ENCODE results near the gene PHYH.

The PHYH gene

DNA sequence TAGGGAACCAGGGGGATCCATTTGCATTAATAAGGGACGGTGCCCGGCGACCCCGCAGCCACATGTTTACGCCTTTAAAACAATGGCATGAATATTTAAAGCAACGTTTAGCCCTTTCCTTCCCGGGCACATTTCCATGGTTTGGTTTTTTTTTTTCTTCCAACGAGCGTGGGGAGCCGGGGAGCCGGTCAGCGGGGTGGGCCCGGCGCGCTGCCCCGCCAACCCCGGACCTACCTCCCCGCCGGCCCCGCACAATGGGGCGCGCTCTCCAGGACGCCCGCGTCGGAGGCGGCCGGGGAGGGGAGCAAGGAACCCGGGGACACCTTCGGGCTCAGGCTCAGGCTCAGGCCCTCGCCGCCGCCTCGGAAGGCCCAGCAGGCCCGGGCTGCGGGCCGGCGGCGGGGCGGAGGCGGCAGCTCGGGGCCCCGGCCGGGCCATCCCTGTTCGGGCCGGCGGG, 47.2 kb upstream of the PHYH start:
- Histone ChIP-seq H2AK5ac (ENCODE audit: low read length, severe bottlenecking) (no peak overlapping the region), H3K9me3 (ENCODE audit: control insufficient read depth, low read length) (no peaks in the 10 kb centered on the region), H3K4me1 (ENCODE audit: control insufficient read depth, insufficient read depth, low read depth, low read length) (peaks cover 9% of the 10 kb centered on the region), H3K14ac (ENCODE audit: low read length in 2 of 2) (peak overlapping the region; percentile 64 to 74), H2BK12ac (ENCODE audit: low read length in 2 of 2) (no peak overlapping the region), H2BK15ac (ENCODE audit: low read depth, poor library complexity, severe bottlenecking) (peak overlapping the region; percentile 97), H2BK120ac (ENCODE audit: low read depth, low read length) (peak overlapping the region; percentile 95), H2AFZ (ENCODE audit: low read depth, low read length) (peak overlapping the region; percentile 79), H3K27ac (ENCODE audit: low read length, poor library complexity, severe bottlenecking) (no peak overlapping the region), H3K9ac (ENCODE audit: low read length) (peak overlapping the region; percentile 96), H3K4ac (ENCODE audit: low read depth in 1 of 2, low read length in 2 of 2) (peak overlapping the region; percentile 77 to 90), H4K8ac (ENCODE audit: low read length) (peak overlapping the region; percentile 73), H3K27me3 (ENCODE audit: control insufficient read depth in 1 of 2, insufficient read depth in 1 of 2, low read length in 2 of 2) (peaks cover 10 to 17% of the 10 kb centered on the region in 2 experiments), H3K79me1 (replicated peaks; ENCODE audit: low read length, poor library complexity, severe bottlenecking) (peaks cover 12% of the 10 kb centered on the region), H2BK5ac (ENCODE audit: low read depth, low read length, poor library complexity, severe bottlenecking) (no peak overlapping the region), H4K91ac (ENCODE audit: low read length) (peak overlapping the region; percentile 75), H3K4me3 (ENCODE audit: insufficient read depth in 1 of 2, low read depth in 1 of 2, low read length in 2 of 2) (peak overlapping the region; percentile 80 to 87), H3K18ac (ENCODE audit: low read depth in 1 of 2, low read length in 2 of 2) (peak overlapping the region; percentile 73 to 92), H3K23ac (ENCODE audit: low read length in 2 of 2) (peak overlapping the region in 1 of 2 experiments; percentile 40), H3K4me2 (ENCODE audit: low read length, poor library complexity, severe bottlenecking) (peak overlapping the region; percentile 29), H3K36me3 (ENCODE audit: control insufficient read depth in 1 of 2, insufficient read depth in 2 of 2, low read depth in 1 of 2, low read length in 2 of 2) (peaks cover 2 to 3% of the 10 kb centered on the region in 2 experiments)
- 0% methylated on average over 10 of the region's 47 CpGs for WGBS
- peak; percentile 34 for DNase-seq

GRCh38 chr10:13346283-13347042, 46.6 kb upstream of the PHYH start:
- Histone ChIP-seq H4K8ac (ENCODE audit: low read length) (no peak overlapping the region), H2BK15ac (ENCODE audit: low read depth, poor library complexity, severe bottlenecking) (no peak overlapping the region), H3K36me3 (ENCODE audit: control insufficient read depth in 1 of 2, insufficient read depth in 2 of 2, low read depth in 1 of 2, low read length in 2 of 2) (peaks cover 2 to 3% of the 10 kb centered on the region in 2 experiments), H3K14ac (ENCODE audit: low read length in 2 of 2) (no peak overlapping the region), H3K4ac (ENCODE audit: low read depth in 1 of 2, low read length in 2 of 2) (peak overlapping the region in 1 of 2 experiments; percentile 90), H3K18ac (ENCODE audit: low read depth in 1 of 2, low read length in 2 of 2) (peak overlapping the region; percentile 73 to 92), H3K9ac (ENCODE audit: low read length) (peak overlapping the region; percentile 96), H3K27me3 (ENCODE audit: control insufficient read depth in 1 of 2, insufficient read depth in 1 of 2, low read length in 2 of 2) (peaks cover 4 to 10% of the 10 kb centered on the region in 2 experiments), H3K4me2 (ENCODE audit: low read length, poor library complexity, severe bottlenecking) (peak overlapping the region; percentile 29), H3K4me1 (ENCODE audit: control insufficient read depth, insufficient read depth, low read depth, low read length) (peaks cover 9% of the 10 kb centered on the region), H2AFZ (ENCODE audit: low read depth, low read length) (no peak overlapping the region), H3K9me3 (ENCODE audit: control insufficient read depth, low read length) (no peaks in the 10 kb centered on the region), H2AK5ac (ENCODE audit: low read length, severe bottlenecking) (no peak overlapping the region), H2BK12ac (ENCODE audit: low read length in 2 of 2) (no peak overlapping the region), H2BK5ac (ENCODE audit: low read depth, low read length, poor library complexity, severe bottlenecking) (no peak overlapping the region), H3K4me3 (ENCODE audit: insufficient read depth in 1 of 2, low read depth in 1 of 2, low read length in 2 of 2) (peak overlapping the region; percentile 80 to 87), H2BK120ac (ENCODE audit: low read depth, low read length) (peak overlapping the region; percentile 95), H3K23ac (ENCODE audit: low read length in 2 of 2) (no peak overlapping the region), H4K91ac (ENCODE audit: low read length) (peak overlapping the region; percentile 75), H3K79me1 (replicated peaks; ENCODE audit: low read length, poor library complexity, severe bottlenecking) (peaks cover 14% of the 10 kb centered on the region), H3K27ac (ENCODE audit: low read length, poor library complexity, severe bottlenecking) (no peak overlapping the region)
- WGBS = 4% methylated on average over 11 of the region's 18 CpGs
- DNase-seq = peak; percentile 61

- Histone ChIP-seq H3K27me3 (ENCODE audit: control insufficient read depth in 1 of 2, insufficient read depth in 1 of 2, low read length in 2 of 2) (no peaks in the 10 kb centered on the region), H3K4ac (ENCODE audit: low read depth in 1 of 2, low read length in 2 of 2) (no peak overlapping the region), H2AFZ (ENCODE audit: low read depth, low read length) (no peak overlapping the region), H3K4me3 (ENCODE audit: insufficient read depth in 1 of 2, low read depth in 1 of 2, low read length in 2 of 2) (peak overlapping the region in 1 of 2 experiments; percentile 50), H3K14ac (ENCODE audit: low read length in 2 of 2) (no peak overlapping the region), H4K8ac (ENCODE audit: low read length) (no peak overlapping the region), H3K4me1 (ENCODE audit: control insufficient read depth, insufficient read depth, low read depth, low read length) (peaks cover 2% of the 10 kb centered on the region), H3K18ac (ENCODE audit: low read depth in 1 of 2, low read length in 2 of 2) (no peak overlapping the region), H3K36me3 (ENCODE audit: control insufficient read depth in 1 of 2, insufficient read depth in 2 of 2, low read depth in 1 of 2, low read length in 2 of 2) (peaks cover 11 to 18% of the 10 kb centered on the region in 2 experiments), H4K91ac (ENCODE audit: low read length) (no peak overlapping the region), H2AK5ac (ENCODE audit: low read length, severe bottlenecking) (no peak overlapping the region), H2BK120ac (ENCODE audit: low read depth, low read length) (no peak overlapping the region), H3K27ac (ENCODE audit: low read length, poor library complexity, severe bottlenecking) (no peak overlapping the region), H3K79me1 (replicated peaks; ENCODE audit: low read length, poor library complexity, severe bottlenecking) (peaks cover 49% of the 10 kb centered on the region), H3K4me2 (ENCODE audit: low read length, poor library complexity, severe bottlenecking) (no peak overlapping the region), H3K9me3 (ENCODE audit: control insufficient read depth, low read length) (no peaks in the 10 kb centered on the region), H3K9ac (ENCODE audit: low read length) (peak overlapping the region; percentile 53), H2BK12ac (ENCODE audit: low read length in 2 of 2) (no peak overlapping the region), H3K23ac (ENCODE audit: low read length in 2 of 2) (no peak overlapping the region), H2BK5ac (ENCODE audit: low read depth, low read length, poor library complexity, severe bottlenecking) (no peak overlapping the region), H2BK15ac (ENCODE audit: low read depth, poor library complexity, severe bottlenecking) (peak overlapping the region; percentile 76)
- no peak for DNase-seq
- WGBS = 94% methylated on average over 10 of the region's 12 CpGs
These were observed 40.9 kb upstream of the PHYH start for GRCh38 chr10:13340626-13341376.

DNA sequence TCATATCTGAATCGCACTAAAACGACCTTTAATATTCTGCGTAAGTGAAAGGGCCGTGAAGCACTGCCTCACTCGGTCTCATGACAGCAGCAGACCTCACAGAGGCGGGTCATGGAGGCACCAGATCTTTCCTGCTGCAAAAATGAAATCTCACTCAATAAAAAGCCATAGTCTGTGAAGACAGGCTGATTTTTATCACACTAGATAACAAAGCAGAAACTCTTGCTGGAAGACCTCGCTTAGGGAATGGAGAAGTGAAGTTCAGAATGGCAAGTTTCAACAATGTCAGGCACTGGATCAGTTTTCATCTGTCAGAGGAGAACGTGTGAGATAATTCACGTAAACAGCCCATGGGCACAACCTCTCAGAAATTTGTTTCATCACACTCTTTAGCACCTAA, 40.2 kb upstream of the PHYH start:
- Histone ChIP-seq H3K27me3 (ENCODE audit: control insufficient read depth in 1 of 2, insufficient read depth in 1 of 2, low read length in 2 of 2) (no peaks in the 10 kb centered on the region), H3K18ac (ENCODE audit: low read depth in 1 of 2, low read length in 2 of 2) (no peak overlapping the region), H3K4me1 (ENCODE audit: control insufficient read depth, insufficient read depth, low read depth, low read length) (peaks cover 2% of the 10 kb centered on the region), H2AK5ac (ENCODE audit: low read length, severe bottlenecking) (no peak overlapping the region), H2BK15ac (ENCODE audit: low read depth, poor library complexity, severe bottlenecking) (no peak overlapping the region), H3K79me1 (replicated peaks; ENCODE audit: low read length, poor library complexity, severe bottlenecking) (peaks cover 50% of the 10 kb centered on the region), H3K14ac (ENCODE audit: low read length in 2 of 2) (no peak overlapping the region), H3K9ac (ENCODE audit: low read length) (peak overlapping the region; percentile 53), H2BK5ac (ENCODE audit: low read depth, low read length, poor library complexity, severe bottlenecking) (no peak overlapping the region), H4K8ac (ENCODE audit: low read length) (no peak overlapping the region), H4K91ac (ENCODE audit: low read length) (no peak overlapping the region), H3K23ac (ENCODE audit: low read length in 2 of 2) (no peak overlapping the region), H2BK120ac (ENCODE audit: low read depth, low read length) (no peak overlapping the region), H3K4me2 (ENCODE audit: low read length, poor library complexity, severe bottlenecking) (no peak overlapping the region), H3K4ac (ENCODE audit: low read depth in 1 of 2, low read length in 2 of 2) (no peak overlapping the region), H3K4me3 (ENCODE audit: insufficient read depth in 1 of 2, low read depth in 1 of 2, low read length in 2 of 2) (peak overlapping the region in 1 of 2 experiments; percentile 50), H3K9me3 (ENCODE audit: control insufficient read depth, low read length) (no peaks in the 10 kb centered on the region), H2BK12ac (ENCODE audit: low read length in 2 of 2) (no peak overlapping the region), H3K27ac (ENCODE audit: low read length, poor library complexity, severe bottlenecking) (no peak overlapping the region), H3K36me3 (ENCODE audit: control insufficient read depth in 1 of 2, insufficient read depth in 2 of 2, low read depth in 1 of 2, low read length in 2 of 2) (peaks cover 13 to 25% of the 10 kb centered on the region in 2 experiments), H2AFZ (ENCODE audit: low read depth, low read length) (no peak overlapping the region)
- DNase-seq = no peak
- WGBS = 86% methylated on average over 7 of the region's 9 CpGs
